SK-N-SH (cell line): Measurements from ENCODE around the gene STX2. TPM values are rescaled to one million over a fixed set of nuclear protein-coding genes. Genes with fewer than 3 reads are reported as not detected.

Source experiments
- CTCF ChIA-PET: fragments of 300-600, 350-600 bp; formaldehyde crosslinking; extraction: SDS; loops from one replicate; lab custom pipeline; 2021; lab: Yijun Ruan, JAX
- POLR2A ChIA-PET: fragments of 350-600 bp; sonication (Branson Sonifier 250); formaldehyde crosslinking; extraction: SDS; loops from one replicate; lab custom pipeline; 2020; ENCODE audit warnings: antibody characterized with exemption, inconsistent platforms; lab: Yijun Ruan, JAX
- DNase-seq: peaks from one replicate; pipeline ENCODE4 v3.0.0; 2012
- H2AFZ ChIP-seq: fragments of 200-600 bp; sonication (generic); 2 replicates; pipeline ENCODE4 v1.8.1; 2016; ENCODE audit warnings: antibody characterized with exemption, mild to moderate bottlenecking, low read depth
- H3F3A ChIP-seq: fragments of 200-600 bp; sonication (generic); replicated peaks from 2 replicates; pipeline ENCODE3; 2016; ENCODE audit warnings: antibody characterized with exemption, mild to moderate bottlenecking; ENCODE audit not compliant: insufficient read depth
- H3K27ac ChIP-seq, 2 experiments: fragments of 200-500 bp in 1 of 2; fragments of 200-600 bp in 1 of 2; sonication (Bioruptor generic) in 1 of 2; sonication (generic), shearing (Covaris generic) in 1 of 2; 2 replicates each; pipeline versions ENCODE4 v1.5.1 to v1.6.1; 2014 to 2016; ENCODE audit warnings: low read depth in 2 of 2, inconsistent platforms in 1 of 2, low read length in 1 of 2, mild to moderate bottlenecking in 1 of 2, mixed read lengths in 1 of 2
- H3K27me3 ChIP-seq: fragments of 200-600 bp; sonication (generic), shearing (Covaris generic); 2 replicates; pipeline ENCODE4 v1.6.1; 2016; ENCODE audit warnings: mixed run types; ENCODE audit not compliant: insufficient read depth
- H3K36me3 ChIP-seq, 2 experiments: fragments of 200-500 bp in 1 of 2; fragments of 200-600 bp in 1 of 2; sonication (Bioruptor generic) in 1 of 2; sonication (generic) in 1 of 2; replicated peaks in 1 of 2; 2 replicates each; pipeline versions ENCODE3 to v1.5.1; 2014 to 2016; ENCODE audit warnings: low read length in 1 of 2, mild to moderate bottlenecking in 1 of 2; ENCODE audit not compliant: insufficient read depth in 2 of 2, control insufficient read depth in 1 of 2
- H3K4me1 ChIP-seq, 2 experiments: fragments of 200-500 bp in 1 of 2; fragments of 200-600 bp in 1 of 2; sonication (Bioruptor generic) in 1 of 2; sonication (generic), shearing (Covaris generic) in 1 of 2; 2 replicates each; pipeline versions ENCODE4 v1.5.1 to v1.6.1; 2014 to 2016; ENCODE audit warnings: low read depth in 1 of 2, low read length in 1 of 2, mixed run types in 1 of 2; ENCODE audit not compliant: insufficient read depth in 2 of 2, control insufficient read depth in 1 of 2
- H3K4me2 ChIP-seq: fragments of 200-600 bp; sonication (generic), shearing (Covaris generic); 2 replicates; pipeline ENCODE4 v1.6.1; 2017; ENCODE audit warnings: mixed run types
- H3K4me3 ChIP-seq, 2 experiments: fragments of 200-500 bp in 1 of 2; fragments of 200-600 bp in 1 of 2; sonication (Bioruptor generic) in 1 of 2; sonication (generic), shearing (Covaris generic) in 1 of 2; 2 replicates each; pipeline versions ENCODE4 v1.5.1 to v1.8.1; 2014 to 2016; ENCODE audit warnings: low read depth in 2 of 2, inconsistent platforms in 1 of 2, low read length in 1 of 2, mild to moderate bottlenecking in 1 of 2, mixed read lengths in 1 of 2, moderate library complexity in 1 of 2
- H3K79me2 ChIP-seq: fragments of 200-600 bp; sonication (generic); 2 replicates; pipeline ENCODE4 v1.8.1; 2017; ENCODE audit warnings: mild to moderate bottlenecking; ENCODE audit not compliant: insufficient read depth
- H3K9ac ChIP-seq: fragments of 200-600 bp; sonication (generic); 2 replicates; pipeline ENCODE4 v1.6.1; 2017; ENCODE audit warnings: mixed run types
- H3K9me2 ChIP-seq: fragments of 200-600 bp; sonication (generic); 2 replicates; pipeline ENCODE4 v1.6.1; 2017; ENCODE audit warnings: mixed run types
- H3K9me3 ChIP-seq: fragments of 200-600 bp; sonication (generic); 2 replicates; pipeline ENCODE4 v1.6.1; 2017; ENCODE audit warnings: mixed run types, mild to moderate bottlenecking, moderate library complexity
- H4K20me1 ChIP-seq: fragments of 200-600 bp; sonication (generic); 2 replicates; pipeline ENCODE4 v1.6.1; 2017; ENCODE audit warnings: mild to moderate bottlenecking, mixed run types; ENCODE audit not compliant: insufficient read depth
- CHD2 ChIP-seq: fragments of 150-350 bp; IDR thresholded peaks from 2 replicates; pipeline ENCODE4 v1.6.1; 2018; ENCODE audit warnings: low read length; ENCODE audit not compliant: partially characterized antibody
- CTCF ChIP-seq: fragments of 200-600 bp; sonication (generic); IDR thresholded peaks from 2 replicates; pipeline ENCODE4 v1.6.1; 2017; ENCODE audit warnings: antibody characterized with exemption, mild to moderate bottlenecking, moderate library complexity
- ELF1 ChIP-seq: IDR thresholded peaks from 2 replicates; pipeline ENCODE4 v1.4.0; 2012
- GABPA ChIP-seq: IDR thresholded peaks from 2 replicates; pipeline ENCODE4 v1.4.0; 2012; ENCODE audit warnings: low read depth, mild to moderate bottlenecking
- MAX ChIP-seq: IDR thresholded peaks from 2 replicates; pipeline ENCODE4 v1.4.0; 2012; ENCODE audit warnings: low read depth
- MEF2A ChIP-seq: IDR thresholded peaks from 2 replicates; pipeline ENCODE4 v1.4.0; 2012; ENCODE audit warnings: low read depth, borderline replicate concordance
- MXI1 ChIP-seq: IDR thresholded peaks from 2 replicates; pipeline ENCODE4 v1.6.1; 2012; ENCODE audit warnings: mild to moderate bottlenecking, low read depth, low read length, improper control_type of control experiment
- NFIC ChIP-seq: IDR thresholded peaks from 2 replicates; pipeline ENCODE4 v1.4.0; 2012; ENCODE audit warnings: borderline replicate concordance
- RFX5 ChIP-seq: IDR thresholded peaks from 2 replicates; pipeline ENCODE4 v1.6.1; 2012; ENCODE audit warnings: mild to moderate bottlenecking, improper control_type of control experiment, low read length
- SMC3 ChIP-seq: IDR thresholded peaks from 2 replicates; pipeline ENCODE4 v1.6.1; 2012; ENCODE audit warnings: low read depth, low read length, improper control_type of control experiment
- TAF1 ChIP-seq: IDR thresholded peaks from 2 replicates; pipeline ENCODE4 v1.6.1; 2012; ENCODE audit warnings: low read depth, mild to moderate bottlenecking, low read length, moderate library complexity, borderline replicate concordance
- TEAD4 ChIP-seq: IDR thresholded peaks from 2 replicates; pipeline ENCODE4 v1.4.0; 2012; ENCODE audit warnings: mild to moderate bottlenecking, borderline replicate concordance; ENCODE audit not compliant: insufficient read depth
- YY1 ChIP-seq: IDR thresholded peaks from 2 replicates; pipeline ENCODE4 v1.4.0; 2012; ENCODE audit warnings: low read depth, mild to moderate bottlenecking
- WGBS: methylation state at CpG from one replicate; pipeline ENCODE4 v1.1.6; 2017; ENCODE audit warnings: low lambda C conversion rate; 5-methylcytosine and 5-hydroxymethylcytosine counted together
- polyA plus RNA-seq, 3 experiments: library from polyadenylated mRNA; depleted of rRNA; stranded (reverse); fragments of >200 nt; gene quantifications; 2 replicates each; pipeline ENCODE4 v1.2.3, GENCODE V29; 2012

The STX2 gene
- polyA plus RNA-seq, 1 of the 3 experiments (the other 2 are of a cell fraction), result 25.1 TPM

GRCh38 chr12:130880411-130880885, 41.4 kb upstream of the STX2 start (continued):
- no peak for TF ChIP-seq CTCF
- TF ChIP-seq GABPA, result no peak

- Histone ChIP-seq H3K9me2 (no peaks in the 10 kb centered on the region), H3K9me3 (no peaks in the 10 kb centered on the region), H3K27me3 (no peaks in the 10 kb centered on the region), H3K4me2 (no peak overlapping the region), H4K20me1 (peaks cover 30% of the 10 kb centered on the region), H3K4me3 (no peak overlapping the region), H2AFZ (no peak overlapping the region), H3F3A (peaks cover 36% of the 10 kb centered on the region), H3K36me3 (peaks cover 25 to 30% of the 10 kb centered on the region in 2 experiments), H3K9ac (no peak overlapping the region), H3K79me2 (peaks cover 17% of the 10 kb centered on the region; the same call in 1 of the 2 replicates), H3K4me1 (no peaks in the 10 kb centered on the region; a peak in 1 of 4 replicates), H3K27ac (no peak overlapping the region)
- CTCF ChIA-PET, result no interaction called here
- peak; percentile 27 for DNase-seq
- POLR2A ChIA-PET, result no interaction called here
- 59% methylated on average over 12 of the region's 17 CpGs for WGBS
- TF ChIP-seq CTCF, result no peak
Measured at GRCh38 chr12:130879781-130880389, 40.8 kb upstream of the STX2 start.

GRCh38 chr12:130879212-130879686, 40.2 kb upstream of the STX2 start:
- TF ChIP-seq YY1 (no peak), RFX5 (no peak), ELF1 (no peak), SMC3 (no peak), TAF1 (no peak), MEF2A (no peak), GABPA (no peak), MAX (no peak), CHD2 (no peak), MXI1 (no peak), TEAD4 (no peak), NFIC (no peak)
- Histone ChIP-seq H3K36me3 (peaks cover 32 to 36% of the 10 kb centered on the region in 2 experiments), H3K4me3 (no peak overlapping the region), H3K27me3 (no peaks in the 10 kb centered on the region), H3K79me2 (peaks cover 24% of the 10 kb centered on the region; the same call in 1 of the 2 replicates), H2AFZ (no peak overlapping the region), H3K4me1 (peaks cover 0 to under 1% of the 10 kb centered on the region in 2 experiments; a peak in 1 of 4 replicates), H3K27ac (no peak overlapping the region), H3K4me2 (no peak overlapping the region), H3K9ac (no peak overlapping the region), H3F3A (peaks cover 43% of the 10 kb centered on the region), H3K9me2 (no peaks in the 10 kb centered on the region), H3K9me3 (no peaks in the 10 kb centered on the region), H4K20me1 (peaks cover 37% of the 10 kb centered on the region)
- POLR2A ChIA-PET, result no interaction called here
- CTCF ChIA-PET, result no interaction called here
- 97% methylated on average over 13 of the region's 13 CpGs for WGBS
- peak; percentile 30 for DNase-seq
